ENCODE data around the gene MRPL42.
"Not testable (repeated sequence)": the region's sequence is repeated elsewhere in the genome, so short reads cannot be mapped to it uniquely, and the experiment has no call there.

- not testable (repeated sequence) for TF ChIP-seq CTCF, POLR2A (IDR thresholded peaks at IDR 0.05)
Observed at GRCh38 chr12:93432031-93432430, 35.3 kb upstream of the MRPL42 start.
